HAP-1 (cell line): Measurements from ENCODE around the gene FKBP9.
"Not testable (repeated sequence)": the region's sequence is repeated elsewhere in the genome, so short reads cannot be mapped to it uniquely, and the experiment has no call there.

ENCODE experiments used
- DNase-seq, 2 experiments: peaks; one replicate each; pipeline ENCODE4 v3.0.0-alpha.2; 2016 to 2020; ENCODE audit warnings: low spot score in 2 of 2
- H3K27me3 ChIP-seq: fragments of 250-450 bp; sonication (Bioruptor Pico); 2 replicates; pipeline ENCODE4 v1.5.1; 2020; ENCODE audit warnings: low read depth, mild to moderate bottlenecking, moderate library complexity
- H3K36me3 ChIP-seq: fragments of 250-450 bp; sonication (Bioruptor Pico); replicated peaks from 2 replicates; pipeline ENCODE4 v1.5.1; 2020; ENCODE audit warnings: mild to moderate bottlenecking
- H3K4me1 ChIP-seq: fragments of 250-450 bp; sonication (Bioruptor Pico); 2 replicates; pipeline ENCODE4 v1.5.1; 2020; ENCODE audit warnings: mild to moderate bottlenecking
- H3K4me3 ChIP-seq: fragments of 250-450 bp; sonication (Bioruptor Pico); 2 replicates; pipeline ENCODE4 v1.5.1; 2020; ENCODE audit warnings: mild to moderate bottlenecking, moderate library complexity
- H3K9me3 ChIP-seq: fragments of 250-450 bp; sonication (Bioruptor Pico); 2 replicates; pipeline ENCODE4 v1.5.1; 2020; ENCODE audit warnings: mild to moderate bottlenecking, moderate library complexity
- in situ Hi-C: fragments of 300-500 bp; cut with MboI; formaldehyde crosslinking; loops from 3 replicates; pipeline ENCODE4 v1.14.3; 2020; ENCODE audit warnings: low sequenced_read_pairs, inconsistent platforms, mixed read lengths

FKBP9 gene

DNA sequence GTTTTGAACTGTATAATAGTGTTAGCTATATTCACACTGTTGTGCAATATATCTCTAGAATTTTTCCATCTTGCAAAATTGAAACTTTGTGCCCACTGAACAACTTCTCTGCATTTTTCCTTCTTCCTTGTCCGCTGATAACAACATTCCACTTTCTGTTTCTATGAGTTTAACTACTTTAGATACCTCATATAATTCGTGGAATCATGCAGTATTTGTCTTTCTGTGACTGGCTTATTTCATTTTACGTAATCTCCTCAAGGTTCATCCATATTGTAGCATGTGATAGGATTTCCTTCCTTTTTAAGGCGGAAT lies 10.0 kb downstream of the FKBP9 start:
- H3K9me3 ChIP-seq, H3K27me3 ChIP-seq, H3K4me3 ChIP-seq, in situ Hi-C loops, H3K4me1 ChIP-seq, H3K36me3 ChIP-seq, DNase-seq: not testable (repeated sequence)

DNA sequence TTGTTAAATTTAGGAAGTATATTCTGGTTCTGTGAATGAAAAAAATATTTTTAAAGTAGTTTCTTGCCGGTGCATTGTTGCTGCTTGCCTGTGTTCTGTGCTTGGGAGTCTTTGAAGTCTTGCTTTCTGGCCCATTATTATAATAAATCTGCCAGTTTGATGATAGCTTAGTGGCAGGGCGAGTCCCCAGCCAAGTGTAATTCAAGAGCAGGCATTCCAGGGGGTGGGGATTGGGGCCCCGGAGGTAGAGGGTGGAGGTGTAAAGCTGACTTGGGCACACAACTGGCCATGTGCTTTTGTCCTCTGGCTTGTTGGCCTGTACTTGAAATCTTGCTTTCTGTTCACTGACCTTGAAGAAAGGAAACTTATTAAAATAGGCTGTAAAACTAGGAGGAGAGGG lies 14.7 kb downstream of the FKBP9 start:
- H3K9me3 ChIP-seq, H3K4me1 ChIP-seq, H3K4me3 ChIP-seq, H3K27me3 ChIP-seq, H3K36me3 ChIP-seq, in situ Hi-C loops, DNase-seq: not testable (repeated sequence)

DNA sequence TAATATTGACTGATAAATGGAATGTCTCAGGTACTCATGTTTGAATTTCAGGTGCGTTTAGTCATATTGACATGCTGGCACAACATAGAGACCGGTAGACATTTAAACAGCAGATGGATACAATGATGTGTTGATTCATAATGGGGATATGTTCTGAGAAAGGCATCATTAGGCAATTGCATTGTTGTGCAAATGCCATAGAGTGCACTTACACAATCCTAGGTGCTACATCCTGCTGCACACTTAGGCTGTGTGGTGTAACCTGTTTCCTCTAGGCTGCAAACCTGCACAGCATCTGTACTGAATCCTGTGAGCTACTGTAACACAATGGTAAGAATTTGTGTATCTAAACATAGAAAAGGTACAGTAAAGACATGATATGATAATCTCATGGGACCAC lies 19.9 kb downstream of the FKBP9 start:
- H3K36me3 ChIP-seq, H3K4me3 ChIP-seq, DNase-seq, H3K9me3 ChIP-seq, H3K27me3 ChIP-seq, in situ Hi-C loops, H3K4me1 ChIP-seq: not testable (repeated sequence)

DNA sequence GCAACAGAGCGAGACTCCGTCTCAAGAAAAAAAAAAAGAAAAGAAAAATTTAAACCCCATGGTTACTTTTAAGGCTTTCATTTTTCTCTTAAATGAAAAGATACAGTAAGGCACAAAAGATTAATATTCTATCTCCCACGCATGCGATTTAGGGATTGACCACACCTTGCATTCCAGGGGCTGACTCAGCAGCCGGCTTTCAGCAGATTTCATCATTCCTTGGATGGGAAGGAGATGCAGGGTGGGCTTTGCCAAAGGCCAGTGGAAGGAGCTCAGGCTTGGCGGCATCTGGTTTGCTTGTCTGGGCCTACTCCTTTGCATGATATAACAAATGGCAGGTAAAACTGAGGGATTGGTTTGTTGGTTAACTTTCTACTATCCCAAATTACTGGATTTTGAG lies 22.0 kb downstream of the FKBP9 start:
- H3K9me3 ChIP-seq, H3K4me3 ChIP-seq, H3K36me3 ChIP-seq, H3K27me3 ChIP-seq, DNase-seq, H3K4me1 ChIP-seq, in situ Hi-C loops: not testable (repeated sequence)

DNA sequence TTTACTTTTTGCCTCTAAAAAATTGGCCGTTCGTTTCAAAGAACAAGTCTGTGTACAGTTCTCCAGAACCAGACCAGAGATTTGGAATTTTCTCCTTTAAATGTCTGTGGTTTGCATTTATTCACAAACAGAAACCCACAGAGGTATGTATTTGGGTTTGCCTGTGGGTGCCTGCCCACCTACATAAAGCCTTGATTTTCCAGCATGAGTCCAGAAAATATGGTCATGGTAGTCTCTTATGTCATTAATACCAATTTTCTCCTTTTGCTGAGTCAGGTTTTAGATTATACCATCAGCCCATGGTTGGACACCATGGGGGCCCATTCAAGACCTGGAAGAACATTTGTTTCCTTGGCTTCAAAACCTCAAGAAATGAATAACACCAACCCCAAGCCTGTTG lies 22.7 kb downstream of the FKBP9 start:
- H3K27me3 ChIP-seq, DNase-seq, H3K4me3 ChIP-seq, H3K36me3 ChIP-seq, H3K4me1 ChIP-seq, in situ Hi-C loops, H3K9me3 ChIP-seq: not testable (repeated sequence)

DNA sequence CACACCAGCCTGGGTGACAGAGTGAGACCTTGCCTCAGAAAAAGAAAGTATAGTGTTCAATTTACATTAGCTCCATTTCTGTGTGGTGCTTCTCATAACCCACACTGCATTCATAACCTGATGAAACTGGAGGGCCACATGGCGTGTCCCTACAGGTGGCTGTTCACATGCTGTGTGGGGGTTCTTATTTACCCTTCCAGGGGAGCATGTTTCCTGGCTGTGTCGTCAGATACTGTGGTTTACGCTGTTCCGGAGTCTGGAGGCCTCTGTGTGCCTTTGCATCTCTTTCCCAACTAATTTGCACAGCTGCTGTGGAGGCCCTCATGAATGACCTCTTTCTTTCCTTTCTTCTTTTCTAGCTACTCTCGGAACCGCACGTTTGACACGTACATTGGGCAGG lies 30.9 kb downstream of the FKBP9 start:
- H3K27me3 ChIP-seq, in situ Hi-C loops: not testable (repeated sequence)

DNA sequence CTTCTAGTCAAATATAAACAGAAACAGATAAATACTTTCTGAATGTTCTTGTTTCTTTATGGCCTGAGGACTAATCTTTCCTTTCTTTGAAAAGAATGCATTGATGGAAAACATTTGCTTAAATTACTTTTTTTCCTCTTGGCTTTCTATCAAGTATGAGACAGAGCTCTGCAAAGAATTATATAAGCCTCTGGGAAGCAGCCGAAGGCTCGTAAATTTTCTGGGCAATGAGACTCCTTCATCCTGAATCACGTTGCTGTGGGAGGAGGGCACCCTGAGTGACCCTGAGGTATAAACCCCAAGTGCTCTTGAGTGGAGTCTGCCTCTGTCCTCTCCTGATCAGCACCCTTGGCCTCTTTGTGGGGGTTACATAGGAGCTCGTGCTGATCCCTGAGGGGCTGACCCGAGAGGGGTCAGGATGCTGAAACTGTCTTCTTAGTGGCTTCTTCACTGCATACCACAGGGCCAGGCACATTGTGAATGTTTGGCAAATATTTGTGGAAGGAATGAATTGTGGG lies 33.9 kb downstream of the FKBP9 start:
- H3K36me3 ChIP-seq, H3K27me3 ChIP-seq, H3K4me3 ChIP-seq, H3K9me3 ChIP-seq, in situ Hi-C loops, H3K4me1 ChIP-seq: not testable (repeated sequence)
- peak; percentile 13 to 35 for DNase-seq

More for the DNA sequence above, 30.9 kb downstream of the FKBP9 start:
- not testable (repeated sequence) for DNase-seq, H3K4me3 ChIP-seq, H3K4me1 ChIP-seq, H3K9me3 ChIP-seq, H3K36me3 ChIP-seq

DNA sequence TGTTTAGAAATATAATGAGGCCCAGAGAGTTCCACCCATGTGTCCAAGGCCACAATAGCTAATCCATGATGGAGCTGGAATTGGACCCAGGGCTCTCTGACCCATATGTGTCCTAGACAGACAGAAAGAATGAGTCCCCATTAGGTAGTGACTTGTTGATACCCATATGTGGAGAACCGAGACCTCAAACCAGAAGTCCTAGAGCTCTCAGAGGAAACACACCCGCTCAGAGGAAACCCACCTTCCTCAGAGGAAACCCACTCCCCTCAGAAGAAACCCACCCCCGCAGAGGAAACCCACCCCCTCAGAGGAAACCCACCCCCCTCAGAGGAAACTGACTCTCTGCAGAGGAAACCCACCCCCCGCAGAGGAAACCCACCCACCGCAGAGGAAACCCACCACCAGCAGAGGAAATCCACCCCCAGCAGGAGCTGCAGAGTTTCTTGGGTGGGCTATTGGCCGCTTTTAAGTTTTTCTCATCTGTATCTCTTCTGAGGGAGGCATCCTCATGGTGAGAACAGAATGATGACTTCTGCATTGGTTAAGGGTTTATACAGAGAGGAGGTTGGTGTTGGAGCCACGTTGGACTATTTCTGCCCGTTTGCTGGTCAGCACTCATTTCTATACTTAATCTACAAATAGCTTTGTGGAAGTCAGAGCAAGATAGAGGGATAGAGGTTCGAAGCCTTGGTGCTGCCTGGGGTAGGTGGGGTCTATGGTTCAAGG lies 34.9 kb downstream of the FKBP9 start:
- H3K27me3 ChIP-seq, DNase-seq, H3K4me3 ChIP-seq, H3K4me1 ChIP-seq, in situ Hi-C loops, H3K36me3 ChIP-seq, H3K9me3 ChIP-seq: not testable (repeated sequence)

DNA sequence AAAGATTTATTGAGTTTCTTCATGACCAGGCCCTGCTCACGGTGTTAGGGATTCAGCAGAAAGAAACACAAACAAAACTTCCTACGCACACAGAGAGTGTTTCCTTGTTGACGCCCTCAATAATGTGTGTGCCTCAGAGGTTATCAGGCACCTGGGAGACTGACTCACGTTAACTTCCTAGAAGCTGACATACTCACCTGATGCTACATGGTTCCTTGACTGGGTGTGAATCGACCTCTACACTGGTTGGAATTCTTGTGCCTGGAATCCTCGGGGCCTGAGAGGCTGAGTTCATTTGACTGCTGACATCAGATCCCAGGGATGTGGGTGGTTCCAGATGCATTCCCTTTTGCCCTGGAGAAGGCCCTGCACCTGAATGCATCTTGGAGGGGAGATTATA lies 35.5 kb downstream of the FKBP9 start:
- H3K9me3 ChIP-seq, H3K4me1 ChIP-seq, H3K36me3 ChIP-seq, in situ Hi-C loops, H3K27me3 ChIP-seq, DNase-seq, H3K4me3 ChIP-seq: not testable (repeated sequence)

DNA sequence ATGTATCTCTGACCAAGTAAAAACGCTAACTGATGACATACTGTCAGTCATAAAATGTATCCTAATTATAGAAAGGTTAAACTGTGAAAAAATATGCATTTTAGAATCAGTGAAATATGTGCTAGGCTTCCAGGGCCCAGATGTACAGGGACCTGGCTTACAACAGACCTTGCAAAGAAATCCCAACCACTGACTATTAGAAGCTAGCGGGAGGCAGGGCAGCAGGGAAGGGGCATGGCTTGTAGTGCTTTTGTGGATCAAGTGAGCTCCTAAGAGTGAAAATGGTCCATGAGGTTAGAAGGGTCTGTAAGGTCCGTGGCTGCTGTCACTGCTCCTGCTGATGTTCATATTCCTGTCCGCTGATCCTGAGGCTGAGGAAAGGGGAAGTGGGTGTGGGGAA lies 40.7 kb downstream of the FKBP9 start:
- H3K27me3 ChIP-seq, DNase-seq, H3K9me3 ChIP-seq, H3K36me3 ChIP-seq, in situ Hi-C loops, H3K4me1 ChIP-seq, H3K4me3 ChIP-seq: not testable (repeated sequence)

DNA sequence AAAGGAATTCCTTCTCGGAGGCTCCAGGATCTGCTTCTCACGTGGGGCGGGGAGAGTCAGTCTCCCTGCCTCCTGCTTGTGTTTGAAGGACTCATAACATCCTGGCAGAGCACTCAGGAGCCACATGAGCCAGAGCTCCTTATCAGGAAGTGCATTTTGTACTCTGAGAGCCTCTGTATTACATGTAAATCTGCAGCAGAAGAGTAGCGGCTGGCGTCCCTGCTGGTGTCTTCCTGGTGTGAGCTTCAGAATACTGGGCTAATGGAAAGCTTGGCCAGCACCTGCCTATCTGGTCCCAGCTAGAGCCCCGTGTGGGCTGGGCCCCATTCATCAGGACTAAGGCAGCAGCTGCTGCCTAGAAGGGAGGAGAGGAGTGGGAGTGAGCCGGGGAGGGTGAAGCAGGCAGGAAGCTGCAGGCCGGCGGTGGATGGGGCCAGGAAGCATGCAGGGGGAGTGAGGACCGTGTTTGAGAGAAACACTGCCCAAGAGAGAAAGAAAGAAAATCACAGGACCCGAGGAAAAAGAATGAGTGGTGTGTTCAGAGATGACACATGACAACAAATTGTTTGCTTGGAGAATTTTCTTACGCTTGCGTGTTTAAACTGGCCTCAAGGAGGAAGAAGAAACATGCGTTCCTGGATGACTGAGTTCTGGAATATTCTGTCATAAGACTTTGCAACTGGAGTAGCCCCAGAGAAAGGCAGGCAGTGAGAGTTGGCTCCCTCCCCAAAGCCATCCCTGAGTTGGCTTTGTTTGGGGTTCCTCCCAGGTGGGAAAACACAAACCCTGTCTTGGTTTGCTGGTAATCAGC lies 41.3 kb downstream of the FKBP9 start:
- H3K36me3 ChIP-seq, in situ Hi-C loops, H3K27me3 ChIP-seq, H3K9me3 ChIP-seq, H3K4me1 ChIP-seq, DNase-seq, H3K4me3 ChIP-seq: not testable (repeated sequence)

DNA sequence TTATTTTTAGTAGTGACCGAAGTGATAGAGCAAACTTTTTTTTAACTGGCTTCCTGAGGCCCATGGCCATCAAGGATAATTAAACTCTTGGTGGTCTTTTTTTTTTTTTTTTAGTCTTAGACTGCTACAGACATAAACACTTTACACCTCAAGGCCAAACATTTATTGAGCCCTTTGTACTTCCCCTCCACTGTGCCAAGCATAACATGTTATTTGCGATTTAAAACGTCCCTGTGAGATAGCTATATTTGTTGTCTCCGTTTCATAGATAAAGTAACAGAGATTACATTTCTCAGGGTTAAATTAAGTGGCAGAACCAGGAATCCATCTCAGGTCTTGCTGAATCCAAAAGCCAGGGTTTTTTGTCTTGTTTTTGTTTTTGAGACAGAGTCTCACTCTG lies 42.1 kb downstream of the FKBP9 start:
- H3K4me1 ChIP-seq: not testable (repeated sequence)

DNA sequence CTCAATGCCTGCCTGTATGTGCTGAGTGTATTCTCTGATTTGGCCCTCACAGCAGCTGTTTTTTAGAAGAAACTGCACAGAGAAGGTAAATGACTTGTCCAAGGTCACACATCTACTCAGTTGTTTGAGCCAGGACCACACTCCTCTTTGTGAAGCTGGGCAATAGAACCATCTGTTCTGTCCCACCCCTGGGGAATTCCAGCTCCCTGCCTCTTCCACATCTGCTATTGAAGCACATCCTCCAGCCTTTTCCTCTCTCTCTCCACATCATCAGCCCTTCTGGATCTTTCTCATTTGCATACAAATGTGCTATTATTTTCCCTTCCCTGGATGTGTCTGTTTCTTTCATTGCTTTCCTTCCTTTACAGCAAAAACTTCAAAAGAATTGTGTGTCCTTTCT lies 45.9 kb downstream of the FKBP9 start:
- H3K4me3 ChIP-seq, DNase-seq, H3K27me3 ChIP-seq, H3K36me3 ChIP-seq, in situ Hi-C loops, H3K4me1 ChIP-seq, H3K9me3 ChIP-seq: not testable (repeated sequence)

More for the DNA sequence above, 42.1 kb downstream of the FKBP9 start:
- DNase-seq, in situ Hi-C loops, H3K36me3 ChIP-seq, H3K9me3 ChIP-seq, H3K4me3 ChIP-seq, H3K27me3 ChIP-seq: not testable (repeated sequence)

DNA sequence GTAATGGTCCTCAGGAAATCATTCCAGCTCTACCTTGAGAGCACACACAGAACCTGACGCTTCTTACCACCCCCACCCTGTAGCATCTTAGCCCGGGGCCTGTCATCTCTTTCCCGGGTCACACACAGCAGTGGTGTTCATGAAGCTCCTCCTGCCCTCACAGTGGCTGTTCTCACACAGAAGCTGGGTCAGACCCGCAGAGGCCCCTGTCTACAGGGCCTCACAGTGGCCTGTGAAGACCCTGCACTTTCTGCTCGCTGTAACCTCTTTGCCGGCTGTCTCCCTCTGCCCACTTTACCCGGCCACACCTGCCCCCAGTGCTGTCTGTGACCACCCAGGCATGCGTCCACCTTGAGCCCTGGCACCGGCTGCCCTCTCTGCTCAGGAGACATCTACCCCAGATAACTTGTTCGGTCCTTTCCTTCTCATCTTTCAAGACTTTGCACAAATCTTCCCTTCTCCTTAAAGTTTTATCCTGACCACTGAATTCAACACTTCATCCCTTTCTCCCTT lies 46.9 kb downstream of the FKBP9 start:
- DNase-seq, in situ Hi-C loops, H3K36me3 ChIP-seq, H3K4me1 ChIP-seq, H3K27me3 ChIP-seq, H3K4me3 ChIP-seq, H3K9me3 ChIP-seq: not testable (repeated sequence)
